ENCODE data around the gene IL12RB1. TPM values are rescaled to one million over a fixed set of nuclear protein-coding genes. Genes with fewer than 3 reads are reported as not detected.

The IL12RB1 gene
- total and polyA plus RNA-seq, 10 of the 15 experiments (the other 5 are each of a cell fraction or from before 2014, with no cell fraction given): 2.8 to 29.9 (median 17.6) TPM

- TF ChIP-seq RELB (IDR thresholded peaks at IDR 0.05; ENCODE audit: low read depth): peak; percentile 98
- TF ChIP-seq HCFC1 (IDR thresholded peaks at IDR 0.05; ENCODE audit: low read length): no peak
- TF ChIP-seq ZZZ3 (IDR thresholded peaks at IDR 0.05; ENCODE audit: control insufficient read depth, insufficient read length, low read depth): no peak
- TF ChIP-seq NRF1 (conservative IDR thresholded peaks at IDR 0.05; ENCODE audit: low read depth, low read length): no peak
- TF ChIP-seq HDGF (IDR thresholded peaks at IDR 0.05): peak; percentile 54; the same call in 1 of the 2 replicates
- TF ChIP-seq RCOR1 (conservative IDR thresholded peaks at IDR 0.05; ENCODE audit: low read depth, low read length): 0 out of 2 replicates have a peak, but pooled peaks have one; percentile 51
- peak; percentile 95 for TF ChIP-seq BCL11A (IDR thresholded peaks at IDR 0.05; ENCODE audit: low read depth, low read length)
- TF ChIP-seq SP1 (IDR thresholded peaks at IDR 0.05; ENCODE audit: low read depth, low read length): peak; percentile 60
- no peak for TF ChIP-seq FOS (IDR thresholded peaks at IDR 0.05; ENCODE audit: borderline replicate concordance, extremely low read depth, insufficient read length)
- peak; percentile 93 for TF ChIP-seq TBL1XR1 (IDR thresholded peaks at IDR 0.05; ENCODE audit: low read depth, low read length)
- no peak for TF ChIP-seq FOXK2 (IDR thresholded peaks at IDR 0.05)
- TF ChIP-seq BMI1 (IDR thresholded peaks at IDR 0.05; ENCODE audit: borderline replicate concordance): peak; percentile 35
- TF ChIP-seq PAX5 (IDR thresholded peaks at IDR 0.05; ENCODE audit: borderline replicate concordance, low read depth, low read length): peak; percentile 90
- TF ChIP-seq CBFB (IDR thresholded peaks at IDR 0.05; ENCODE audit: low read depth): peak; percentile 89
- peak; percentile 93 for TF ChIP-seq GATAD2B (conservative IDR thresholded peaks at IDR 0.05; ENCODE audit: low read depth)
- TF ChIP-seq MYC (IDR thresholded peaks at IDR 0.05; ENCODE audit: insufficient read depth, insufficient read length, insufficient replicate concordance, low read length, severe bottlenecking): no peak
- TF ChIP-seq CTCF (IDR thresholded peaks at IDR 0.05 in 2 of 3, conservative IDR thresholded peaks at IDR 0.05 in 1 of 3; ENCODE audit: control insufficient read depth in 2 of 3, extremely low read depth in 1 of 3, insufficient read depth in 1 of 3, low read depth in 3 of 3, low read length in 3 of 3): 0 out of 6 replicates have a peak, but pooled peaks of 1 of the 3 experiments have one; percentile 4
- no peak for TF ChIP-seq LARP7 (IDR thresholded peaks at IDR 0.05)
- no peak for TF ChIP-seq POLR2AphosphoS2 (IDR thresholded peaks at IDR 0.05; ENCODE audit: low read depth, low read length)
- no peak for TF ChIP-seq KLF5 (IDR thresholded peaks at IDR 0.05; ENCODE audit: partially characterized antibody)
- peak; percentile 17; the same call in 1 of the 2 replicates for TF ChIP-seq SMC3 (IDR thresholded peaks at IDR 0.05; ENCODE audit: borderline replicate concordance, low read length)
- TF ChIP-seq EP300 (IDR thresholded peaks at IDR 0.05; ENCODE audit: borderline replicate concordance in 1 of 2, control insufficient read depth in 1 of 2, low read depth in 2 of 2, low read length in 2 of 2): peak; percentile 86 to 87
- peak; percentile 65 for TF ChIP-seq ATF2 (IDR thresholded peaks at IDR 0.05; ENCODE audit: low read length)
- no peak for TF ChIP-seq STAT3 (IDR thresholded peaks at IDR 0.05; ENCODE audit: low read depth, low read length)
Observed at GRCh38 chr19:18044825-18045304, 41.9 kb downstream of the IL12RB1 start (continued).

Data from GM12878 (cell line).